Measurements from ENCODE around the gene JUNB.
"Not testable (repeated sequence)": the region's sequence is repeated elsewhere in the genome, so short reads cannot be mapped to it uniquely, and the experiment has no call there.

Gene JUNB

GRCh38 chr19:12796146-12797071, 5.1 kb downstream of the JUNB start:
- no peaks in the 10 kb centered on the region for H3K27me3 ChIP-seq (replicated peaks in 2 of 5; ENCODE audit: control insufficient read depth in 4 of 5, insufficient read depth in 5 of 5, low read length in 4 of 5)
- H3K4me1 ChIP-seq (ENCODE audit: control extremely low read depth in 1 of 4, control insufficient read depth in 4 of 4, insufficient read depth in 4 of 4, low read length in 3 of 4): peaks cover 2 to 37% (median 34%) of the 10 kb centered on the region in 4 experiments
- H3K27ac ChIP-seq (ENCODE audit: insufficient read depth in 1 of 2, low read depth in 1 of 2, low read length in 2 of 2, poor library complexity in 1 of 2, severe bottlenecking in 2 of 2): peak overlapping the region in 1 of 2 experiments; percentile 54
- POLR2A ChIA-PET: interaction anchor here (1.2 to 12.0 kb wide), 3 partner anchors 13 to 30 kb away, joined by 3 to 198 read pairs (median 6); partner anchors contain the start of gene HOOK2
- CTCF ChIA-PET: interaction anchor here (0.9 to 15.3 kb wide), 17 partner anchors 8 to 123 kb away, joined by 3 to 612 read pairs (median 5); partner anchors contain the start of genes GET3, HOOK2 and TRIR
- WGBS (ENCODE audit: insufficient coverage): 26% methylated on average over 10 of the region's 18 CpGs
- H3K36me3 ChIP-seq (ENCODE audit: control insufficient read depth in 4 of 4, insufficient read depth in 4 of 4, low read length in 3 of 4): peaks cover 0 to 13% (median 6%) of the 10 kb centered on the region in 4 experiments
- H3K9me3 ChIP-seq (ENCODE audit: control extremely low read depth in 1 of 5, control insufficient read depth in 4 of 5, insufficient read depth in 2 of 5, low read depth in 1 of 5, low read length in 4 of 5): no peaks in the 10 kb centered on the region
- peak; percentile 76 to 88 (median 85) for DNase-seq
- H3K4me3 ChIP-seq (ENCODE audit: control insufficient read depth in 1 of 7, extremely low read depth in 1 of 7, insufficient read depth in 4 of 7, low read depth in 2 of 7, low read length in 6 of 7): peak overlapping the region in 4 of 7 experiments; percentile 3 to 40 (median 26)

- CTCF ChIA-PET: interaction anchor here (0.6 to 15.3 kb wide), 10 partner anchors 9 to 1594 kb away, joined by 3 to 612 read pairs (median 6); partner anchors contain the start of genes GET3 and HOOK2
- H3K36me3 ChIP-seq (ENCODE audit: control insufficient read depth in 4 of 4, insufficient read depth in 4 of 4, low read length in 3 of 4): peaks cover 0 to 13% (median 6%) of the 10 kb centered on the region in 4 experiments
- 94% methylated on average over 6 of the region's 6 CpGs for WGBS (ENCODE audit: insufficient coverage)
- no peak for DNase-seq
- no peaks in the 10 kb centered on the region for H3K9me3 ChIP-seq (ENCODE audit: control extremely low read depth in 1 of 5, control insufficient read depth in 4 of 5, insufficient read depth in 2 of 5, low read depth in 1 of 5, low read length in 4 of 5)
- no peaks in the 10 kb centered on the region for H3K27me3 ChIP-seq (replicated peaks in 2 of 5; ENCODE audit: control insufficient read depth in 4 of 5, insufficient read depth in 5 of 5, low read length in 4 of 5)
- no peak overlapping the region for H3K27ac ChIP-seq (ENCODE audit: insufficient read depth in 1 of 2, low read depth in 1 of 2, low read length in 2 of 2, poor library complexity in 1 of 2, severe bottlenecking in 2 of 2)
- H3K4me1 ChIP-seq (ENCODE audit: control extremely low read depth in 1 of 4, control insufficient read depth in 4 of 4, insufficient read depth in 4 of 4, low read length in 3 of 4): peaks cover 2 to 45% (median 41%) of the 10 kb centered on the region in 4 experiments
- H3K4me3 ChIP-seq (ENCODE audit: control insufficient read depth in 1 of 7, extremely low read depth in 1 of 7, insufficient read depth in 4 of 7, low read depth in 2 of 7, low read length in 6 of 7): no peak overlapping the region
- POLR2A ChIA-PET: interaction anchor here (12.0 kb wide), 1 partner anchor 21 kb away, joined by 198 read pairs; the partner anchor contains the start of gene HOOK2
Measured at GRCh38 chr19:12797141-12797587, 5.9 kb downstream of the JUNB start.

GRCh38 chr19:12797607-12798006, 6.3 kb downstream of the JUNB start:
- H3K9me3 ChIP-seq (ENCODE audit: control extremely low read depth in 1 of 5, control insufficient read depth in 4 of 5, insufficient read depth in 2 of 5, low read depth in 1 of 5, low read length in 4 of 5); H3K4me3 ChIP-seq (ENCODE audit: control insufficient read depth in 1 of 7, extremely low read depth in 1 of 7, insufficient read depth in 4 of 7, low read depth in 2 of 7, low read length in 6 of 7); POLR2A ChIA-PET; H3K27ac ChIP-seq (ENCODE audit: insufficient read depth in 1 of 2, low read depth in 1 of 2, low read length in 2 of 2, poor library complexity in 1 of 2, severe bottlenecking in 2 of 2); H3K27me3 ChIP-seq (replicated peaks in 2 of 5; ENCODE audit: control insufficient read depth in 4 of 5, insufficient read depth in 5 of 5, low read length in 4 of 5); DNase-seq: not testable (repeated sequence)
- Histone ChIP-seq H3K4me1 (ENCODE audit: control extremely low read depth in 1 of 4, control insufficient read depth in 4 of 4, insufficient read depth in 4 of 4, low read length in 3 of 4) (peaks cover 2 to 47% (median 45%) of the 10 kb centered on the region in 4 experiments), H3K36me3 (ENCODE audit: control insufficient read depth in 4 of 4, insufficient read depth in 4 of 4, low read length in 3 of 4) (peaks cover 0 to 13% (median 6%) of the 10 kb centered on the region in 4 experiments)
- CTCF ChIA-PET: interaction anchor here (0.6 to 15.3 kb wide), 6 partner anchors 10 to 1594 kb away, joined by 3 to 612 read pairs (median 6); partner anchors contain the start of gene HOOK2
- 100% methylated on average over 2 of the region's 7 CpGs for WGBS (ENCODE audit: insufficient coverage)

GRCh38 chr19:12799742-12800465, 8.6 kb downstream of the JUNB start:
- 93% methylated on average over 11 of the region's 18 CpGs for WGBS (ENCODE audit: insufficient coverage)
- no peaks in the 10 kb centered on the region for H3K9me3 ChIP-seq (ENCODE audit: control extremely low read depth in 1 of 5, control insufficient read depth in 4 of 5, insufficient read depth in 2 of 5, low read depth in 1 of 5, low read length in 4 of 5)
- CTCF ChIA-PET: interaction anchor here (0.9 to 15.3 kb wide), 5 partner anchors 31 to 78 kb away, joined by 3 to 612 read pairs (median 5); partner anchors contain the start of genes HOOK2 and TRIR
- no peak for DNase-seq
- peaks cover 0 to 13% (median 6%) of the 10 kb centered on the region in 4 experiments for H3K36me3 ChIP-seq (ENCODE audit: control insufficient read depth in 4 of 4, insufficient read depth in 4 of 4, low read length in 3 of 4)
- no peak overlapping the region for H3K27ac ChIP-seq (ENCODE audit: insufficient read depth in 1 of 2, low read depth in 1 of 2, low read length in 2 of 2, poor library complexity in 1 of 2, severe bottlenecking in 2 of 2)
- peaks cover 0 to 35% (median 32%) of the 10 kb centered on the region in 4 experiments for H3K4me1 ChIP-seq (ENCODE audit: control extremely low read depth in 1 of 4, control insufficient read depth in 4 of 4, insufficient read depth in 4 of 4, low read length in 3 of 4)
- POLR2A ChIA-PET: no interaction called here
- peaks cover 0 to 3% (median 0%) of the 10 kb centered on the region in 5 experiments for H3K27me3 ChIP-seq (replicated peaks in 2 of 5; ENCODE audit: control insufficient read depth in 4 of 5, insufficient read depth in 5 of 5, low read length in 4 of 5)
- peak overlapping the region in 1 of 7 experiments; percentile 97 for H3K4me3 ChIP-seq (ENCODE audit: control insufficient read depth in 1 of 7, extremely low read depth in 1 of 7, insufficient read depth in 4 of 7, low read depth in 2 of 7, low read length in 6 of 7)

- H3K9me3 ChIP-seq (ENCODE audit: control extremely low read depth in 1 of 5, control insufficient read depth in 4 of 5, insufficient read depth in 2 of 5, low read depth in 1 of 5, low read length in 4 of 5): no peaks in the 10 kb centered on the region
- H3K27me3 ChIP-seq (replicated peaks in 2 of 5; ENCODE audit: control insufficient read depth in 4 of 5, insufficient read depth in 5 of 5, low read length in 4 of 5): peaks cover 0 to 3% (median 0%) of the 10 kb centered on the region in 5 experiments
- CTCF ChIA-PET: interaction anchor here (1.4 to 15.3 kb wide), 3 partner anchors 31 to 68 kb away, joined by 4 to 612 read pairs (median 12); partner anchors contain the start of gene HOOK2
- POLR2A ChIA-PET: no interaction called here
- no peak overlapping the region for H3K27ac ChIP-seq (ENCODE audit: insufficient read depth in 1 of 2, low read depth in 1 of 2, low read length in 2 of 2, poor library complexity in 1 of 2, severe bottlenecking in 2 of 2)
- 80% methylated on average over 1 of the region's 1 CpG for WGBS (ENCODE audit: insufficient coverage)
- DNase-seq: no peak
- peaks cover 0 to 35% (median 32%) of the 10 kb centered on the region in 4 experiments for H3K4me1 ChIP-seq (ENCODE audit: control extremely low read depth in 1 of 4, control insufficient read depth in 4 of 4, insufficient read depth in 4 of 4, low read length in 3 of 4)
- H3K4me3 ChIP-seq (ENCODE audit: control insufficient read depth in 1 of 7, extremely low read depth in 1 of 7, insufficient read depth in 4 of 7, low read depth in 2 of 7, low read length in 6 of 7): peak overlapping the region in 3 of 7 experiments; percentile 81 to 97 (median 87)
- H3K36me3 ChIP-seq (ENCODE audit: control insufficient read depth in 4 of 4, insufficient read depth in 4 of 4, low read length in 3 of 4): peaks cover 0 to 13% (median 6%) of the 10 kb centered on the region in 4 experiments
Measured at GRCh38 chr19:12800466-12800770, 9.1 kb downstream of the JUNB start.

- Histone ChIP-seq H3K4me1 (ENCODE audit: control extremely low read depth in 1 of 4, control insufficient read depth in 4 of 4, insufficient read depth in 4 of 4, low read length in 3 of 4) (peaks cover 0 to 35% (median 29%) of the 10 kb centered on the region in 4 experiments), H3K27me3 (replicated peaks in 2 of 5; ENCODE audit: control insufficient read depth in 4 of 5, insufficient read depth in 5 of 5, low read length in 4 of 5) (peaks cover 0 to 3% (median 0%) of the 10 kb centered on the region in 5 experiments), H3K36me3 (ENCODE audit: control insufficient read depth in 4 of 4, insufficient read depth in 4 of 4, low read length in 3 of 4) (peaks cover 0 to 13% (median 6%) of the 10 kb centered on the region in 4 experiments), H3K4me3 (ENCODE audit: control insufficient read depth in 1 of 7, extremely low read depth in 1 of 7, insufficient read depth in 4 of 7, low read depth in 2 of 7, low read length in 6 of 7) (peak overlapping the region; percentile 65 to 97 (median 83)), H3K9me3 (ENCODE audit: control extremely low read depth in 1 of 5, control insufficient read depth in 4 of 5, insufficient read depth in 2 of 5, low read depth in 1 of 5, low read length in 4 of 5) (no peaks in the 10 kb centered on the region), H3K27ac (ENCODE audit: insufficient read depth in 1 of 2, low read depth in 1 of 2, low read length in 2 of 2, poor library complexity in 1 of 2, severe bottlenecking in 2 of 2) (peak overlapping the region in 1 of 2 experiments; percentile 74)
- 16% methylated on average over 36 of the region's 38 CpGs for WGBS (ENCODE audit: insufficient coverage)
- CTCF ChIA-PET: interaction anchor here (3.5 to 15.3 kb wide), 2 partner anchors 32 to 46 kb away, joined by 12 to 612 read pairs; partner anchors contain the start of gene HOOK2
- peak in 1 of 3 donors; percentile 17 for DNase-seq
- POLR2A ChIA-PET: interaction anchor here (1.2 to 1.5 kb wide), 2 partner anchors 8 to 23 kb away, joined by 5 to 8 read pairs; no protein-coding TSS in a partner anchor
Measured at GRCh38 chr19:12800923-12801465, 9.7 kb downstream of the JUNB start.
